Breast epithelium (tissue), 3 donors: ENCODE data around the gene GPR152.

ENCODE experiments used
- POLR2A ChIP-seq: fragments of 450-650 bp; IDR thresholded peaks from one replicate; pipeline ENCODE4 v1.6.1; 2016; ENCODE audit warnings: antibody characterized with exemption, mild to moderate bottlenecking, moderate library complexity
- TF ChIP-seq, protein P1 (sequence below), 3 donors: fragments of 450-650 bp; IDR thresholded peaks; one replicate each; pipeline ENCODE4 v1.5.1; 2016 to 2017; ENCODE audit warnings: antibody characterized with exemption in 3 of 3, mild to moderate bottlenecking in 3 of 3, moderate library complexity in 3 of 3

DNA sequence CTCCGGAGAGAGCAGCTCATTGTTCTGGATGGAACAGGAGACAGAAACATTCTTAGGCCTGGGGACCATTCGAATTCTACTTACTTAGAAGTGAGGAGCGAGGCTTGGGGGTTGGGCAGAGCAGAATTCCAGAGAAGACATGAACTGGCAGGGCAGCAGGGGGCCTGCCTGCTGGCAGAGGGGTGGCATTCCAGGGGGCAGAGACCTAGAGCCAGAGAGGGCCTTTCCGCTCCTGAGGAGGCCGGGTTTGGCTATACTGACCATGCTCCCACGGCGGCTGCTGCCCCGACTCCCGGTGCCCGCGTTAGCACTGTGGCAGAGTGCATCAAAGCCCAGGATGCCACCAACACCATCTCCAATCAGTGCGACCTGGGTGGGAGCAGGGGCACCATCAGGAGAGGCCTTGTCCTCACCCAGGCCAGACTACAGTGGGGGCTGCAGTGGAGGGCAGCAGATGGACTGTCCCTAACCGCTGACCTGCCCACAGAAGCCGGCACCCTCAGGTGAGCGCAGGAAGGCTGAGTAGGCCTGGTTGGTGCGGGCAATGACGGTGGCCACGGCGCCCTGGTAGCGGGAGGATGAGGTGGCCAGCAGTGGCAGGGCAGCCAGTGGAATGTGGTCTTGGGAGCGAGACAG, 45.2 kb upstream of the GPR152 start:
- no peak for TF ChIP-seq POLR2A
- TF ChIP-seq, protein P1, sequence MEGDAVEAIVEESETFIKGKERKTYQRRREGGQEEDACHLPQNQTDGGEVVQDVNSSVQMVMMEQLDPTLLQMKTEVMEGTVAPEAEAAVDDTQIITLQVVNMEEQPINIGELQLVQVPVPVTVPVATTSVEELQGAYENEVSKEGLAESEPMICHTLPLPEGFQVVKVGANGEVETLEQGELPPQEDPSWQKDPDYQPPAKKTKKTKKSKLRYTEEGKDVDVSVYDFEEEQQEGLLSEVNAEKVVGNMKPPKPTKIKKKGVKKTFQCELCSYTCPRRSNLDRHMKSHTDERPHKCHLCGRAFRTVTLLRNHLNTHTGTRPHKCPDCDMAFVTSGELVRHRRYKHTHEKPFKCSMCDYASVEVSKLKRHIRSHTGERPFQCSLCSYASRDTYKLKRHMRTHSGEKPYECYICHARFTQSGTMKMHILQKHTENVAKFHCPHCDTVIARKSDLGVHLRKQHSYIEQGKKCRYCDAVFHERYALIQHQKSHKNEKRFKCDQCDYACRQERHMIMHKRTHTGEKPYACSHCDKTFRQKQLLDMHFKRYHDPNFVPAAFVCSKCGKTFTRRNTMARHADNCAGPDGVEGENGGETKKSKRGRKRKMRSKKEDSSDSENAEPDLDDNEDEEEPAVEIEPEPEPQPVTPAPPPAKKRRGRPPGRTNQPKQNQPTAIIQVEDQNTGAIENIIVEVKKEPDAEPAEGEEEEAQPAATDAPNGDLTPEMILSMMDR (IDR thresholded peaks at IDR 0.05): no peak
